HepG2 (cell line): ENCODE data around the gene LTK.

Experiments
- ASH2L ChIP-seq: fragments of 300-600, 200-600 bp; sonication (generic); IDR thresholded peaks from 2 replicates; pipeline ENCODE4 v1.7.0; 2017; ENCODE audit warnings: low read depth, mild to moderate bottlenecking, moderate library complexity, mixed read lengths, low read length; ENCODE audit not compliant: insufficient read length
- ATF3 ChIP-seq: sonication (generic); formaldehyde crosslinking; IDR thresholded peaks from 2 replicates; pipeline ENCODE4 v1.4.0; 2020; ENCODE audit warnings: missing genetic modification reagents
- FLYWCH1 ChIP-seq: sonication (generic); formaldehyde crosslinking; IDR thresholded peaks from 2 replicates; pipeline ENCODE4 v1.8.1; 2023; ENCODE audit warnings: mild to moderate bottlenecking, missing genetic modification reagents
- FOXC1 ChIP-seq: sonication (generic); formaldehyde crosslinking; IDR thresholded peaks from 2 replicates; pipeline ENCODE4 v1.8.0; 2022; ENCODE audit warnings: mild to moderate bottlenecking, missing genetic modification reagents, borderline replicate concordance
- KDM5A ChIP-seq: fragments of 200-600 bp; sonication (generic); IDR thresholded peaks from 2 replicates; pipeline ENCODE4 v1.7.0; 2018; ENCODE audit warnings: antibody characterized with exemption, mild to moderate bottlenecking, low read length, borderline replicate concordance
- MYC ChIP-seq: sonication (generic); formaldehyde crosslinking; IDR thresholded peaks from 2 replicates; pipeline ENCODE4 v1.9.0; 2021; ENCODE audit warnings: missing genetic modification reagents, borderline replicate concordance
- PHF8 ChIP-seq: sonication (generic); formaldehyde crosslinking; IDR thresholded peaks from 2 replicates; pipeline ENCODE4 v1.5.0; 2020; ENCODE audit warnings: missing genetic modification reagents
- ZBTB7A ChIP-seq: sonication (generic); formaldehyde crosslinking; IDR thresholded peaks from 2 replicates; pipeline ENCODE4 v1.8.0; 2022; ENCODE audit warnings: mild to moderate bottlenecking, missing genetic modification reagents
- TF ChIP-seq, protein P1 (sequence below): IDR thresholded peaks from 2 replicates; pipeline ENCODE4 v1.6.1; 2012; ENCODE audit warnings: low read length, improper control_type of control experiment
- TF ChIP-seq, protein P2 (sequence below): sonication (generic); formaldehyde crosslinking; IDR thresholded peaks from 2 replicates; pipeline ENCODE4 v1.5.0; 2020; ENCODE audit warnings: mild to moderate bottlenecking, missing genetic modification reagents, moderate library complexity

GRCh38 chr15:41544650-41545015, 31.0 kb upstream of the LTK start:
- no peak for TF ChIP-seq ZBTB7A (CRISPR knock-in tag)
- TF ChIP-seq ASH2L = no peak
- TF ChIP-seq, protein P1, sequence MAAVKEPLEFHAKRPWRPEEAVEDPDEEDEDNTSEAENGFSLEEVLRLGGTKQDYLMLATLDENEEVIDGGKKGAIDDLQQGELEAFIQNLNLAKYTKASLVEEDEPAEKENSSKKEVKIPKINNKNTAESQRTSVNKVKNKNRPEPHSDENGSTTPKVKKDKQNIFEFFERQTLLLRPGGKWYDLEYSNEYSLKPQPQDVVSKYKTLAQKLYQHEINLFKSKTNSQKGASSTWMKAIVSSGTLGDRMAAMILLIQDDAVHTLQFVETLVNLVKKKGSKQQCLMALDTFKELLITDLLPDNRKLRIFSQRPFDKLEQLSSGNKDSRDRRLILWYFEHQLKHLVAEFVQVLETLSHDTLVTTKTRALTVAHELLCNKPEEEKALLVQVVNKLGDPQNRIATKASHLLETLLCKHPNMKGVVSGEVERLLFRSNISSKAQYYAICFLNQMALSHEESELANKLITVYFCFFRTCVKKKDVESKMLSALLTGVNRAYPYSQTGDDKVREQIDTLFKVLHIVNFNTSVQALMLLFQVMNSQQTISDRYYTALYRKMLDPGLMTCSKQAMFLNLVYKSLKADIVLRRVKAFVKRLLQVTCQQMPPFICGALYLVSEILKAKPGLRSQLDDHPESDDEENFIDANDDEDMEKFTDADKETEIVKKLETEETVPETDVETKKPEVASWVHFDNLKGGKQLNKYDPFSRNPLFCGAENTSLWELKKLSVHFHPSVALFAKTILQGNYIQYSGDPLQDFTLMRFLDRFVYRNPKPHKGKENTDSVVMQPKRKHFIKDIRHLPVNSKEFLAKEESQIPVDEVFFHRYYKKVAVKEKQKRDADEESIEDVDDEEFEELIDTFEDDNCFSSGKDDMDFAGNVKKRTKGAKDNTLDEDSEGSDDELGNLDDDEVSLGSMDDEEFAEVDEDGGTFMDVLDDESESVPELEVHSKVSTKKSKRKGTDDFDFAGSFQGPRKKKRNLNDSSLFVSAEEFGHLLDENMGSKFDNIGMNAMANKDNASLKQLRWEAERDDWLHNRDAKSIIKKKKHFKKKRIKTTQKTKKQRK = no peak
- TF ChIP-seq MYC (CRISPR knock-in tag) = no peak
- TF ChIP-seq PHF8 (CRISPR knock-in tag) = no peak
- no peak for TF ChIP-seq FOXC1 (CRISPR knock-in tag)
- TF ChIP-seq, protein P2, sequence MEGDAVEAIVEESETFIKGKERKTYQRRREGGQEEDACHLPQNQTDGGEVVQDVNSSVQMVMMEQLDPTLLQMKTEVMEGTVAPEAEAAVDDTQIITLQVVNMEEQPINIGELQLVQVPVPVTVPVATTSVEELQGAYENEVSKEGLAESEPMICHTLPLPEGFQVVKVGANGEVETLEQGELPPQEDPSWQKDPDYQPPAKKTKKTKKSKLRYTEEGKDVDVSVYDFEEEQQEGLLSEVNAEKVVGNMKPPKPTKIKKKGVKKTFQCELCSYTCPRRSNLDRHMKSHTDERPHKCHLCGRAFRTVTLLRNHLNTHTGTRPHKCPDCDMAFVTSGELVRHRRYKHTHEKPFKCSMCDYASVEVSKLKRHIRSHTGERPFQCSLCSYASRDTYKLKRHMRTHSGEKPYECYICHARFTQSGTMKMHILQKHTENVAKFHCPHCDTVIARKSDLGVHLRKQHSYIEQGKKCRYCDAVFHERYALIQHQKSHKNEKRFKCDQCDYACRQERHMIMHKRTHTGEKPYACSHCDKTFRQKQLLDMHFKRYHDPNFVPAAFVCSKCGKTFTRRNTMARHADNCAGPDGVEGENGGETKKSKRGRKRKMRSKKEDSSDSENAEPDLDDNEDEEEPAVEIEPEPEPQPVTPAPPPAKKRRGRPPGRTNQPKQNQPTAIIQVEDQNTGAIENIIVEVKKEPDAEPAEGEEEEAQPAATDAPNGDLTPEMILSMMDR = no peak
- no peak for TF ChIP-seq KDM5A
- no peak for TF ChIP-seq ATF3 (CRISPR knock-in tag)
- TF ChIP-seq FLYWCH1 (CRISPR knock-in tag) = no peak
